Astrocyte (in vitro differentiated cells and primary cell): Measurements from ENCODE around the gene RABEP2. TPM values are rescaled to one million over a fixed set of nuclear protein-coding genes. Genes with fewer than 3 reads are reported as not detected.

Experiments used
- DNase-seq: peaks from one replicate; pipeline ENCODE4 v3.0.0-alpha.2; 2010; ENCODE audit warnings: low read depth
- FAIRE-seq: peaks from 2 replicates; lab custom pipeline; 2011; peaks lifted over from hg19 to GRCh38; lab: Jason Lieb, UNC
- H2AFZ ChIP-seq: 2 replicates; pipeline ENCODE4 v1.6.0; 2012; ENCODE audit warnings: low read depth, low read length, inconsistent platforms
- H3K27ac ChIP-seq: 2 replicates; pipeline ENCODE4 v1.5.1; 2011; ENCODE audit warnings: low read depth, low read length, inconsistent platforms
- H3K27me3 ChIP-seq: 2 replicates; pipeline ENCODE4 v1.6.0; 2011; ENCODE audit warnings: low read length, inconsistent platforms; ENCODE audit not compliant: insufficient read depth
- H3K36me3 ChIP-seq: 2 replicates; pipeline ENCODE4 v1.5.1; 2011; ENCODE audit warnings: low read length, inconsistent platforms; ENCODE audit not compliant: insufficient read depth
- H3K4me1 ChIP-seq: 2 replicates; pipeline ENCODE4 v1.5.1; 2011; ENCODE audit warnings: low read length, inconsistent platforms; ENCODE audit not compliant: insufficient read depth
- H3K4me2 ChIP-seq: 2 replicates; pipeline ENCODE4 v1.6.0; 2012; ENCODE audit warnings: low read length, inconsistent platforms
- H3K4me3 ChIP-seq: 2 replicates; pipeline ENCODE4 v1.5.1; 2011; ENCODE audit warnings: low read depth, mild to moderate bottlenecking, low read length, inconsistent platforms; ENCODE audit not compliant: insufficient read depth
- H3K79me2 ChIP-seq: 2 replicates; pipeline ENCODE4 v1.6.0; 2012; ENCODE audit warnings: mild to moderate bottlenecking, low read length, inconsistent platforms; ENCODE audit not compliant: insufficient read depth
- H3K9ac ChIP-seq: 2 replicates; pipeline ENCODE4 v1.6.0; 2012; ENCODE audit warnings: mild to moderate bottlenecking, low read length, inconsistent platforms
- H3K9me3 ChIP-seq: 2 replicates; pipeline ENCODE4 v1.5.1; 2012; ENCODE audit warnings: low read depth, mild to moderate bottlenecking, low read length, inconsistent platforms; ENCODE audit not compliant: insufficient read depth
- H4K20me1 ChIP-seq: 2 replicates; pipeline ENCODE4 v1.6.0; 2012; ENCODE audit warnings: low read length, inconsistent platforms; ENCODE audit not compliant: insufficient read depth
- H3K27ac Mint-ChIP-seq: one replicate; pipeline ENCODE4 v1.8.0; 2021; ENCODE audit warnings: mild to moderate bottlenecking, mixed read lengths; ENCODE audit not compliant: unreplicated experiment
- H3K27me3 Mint-ChIP-seq: one replicate; pipeline ENCODE4 v1.8.0; 2021; ENCODE audit warnings: low read depth, mixed read lengths; ENCODE audit not compliant: unreplicated experiment
- H3K36me3 Mint-ChIP-seq: one replicate; pipeline ENCODE4 v1.8.0; 2021; ENCODE audit warnings: low read depth, mixed read lengths; ENCODE audit not compliant: unreplicated experiment
- H3K4me1 Mint-ChIP-seq: one replicate; pipeline ENCODE4 v1.8.0; 2021; ENCODE audit warnings: low read depth, mixed read lengths; ENCODE audit not compliant: unreplicated experiment
- H3K4me3 Mint-ChIP-seq: one replicate; pipeline ENCODE4 v1.8.0; 2021; ENCODE audit warnings: mild to moderate bottlenecking, moderate library complexity, mixed read lengths; ENCODE audit not compliant: unreplicated experiment
- H3K9me3 Mint-ChIP-seq: one replicate; pipeline ENCODE4 v1.8.0; 2021; ENCODE audit warnings: mild to moderate bottlenecking, mixed read lengths; ENCODE audit not compliant: unreplicated experiment
- EZH2 ChIP-seq: IDR thresholded peaks from 2 replicates; pipeline ENCODE4 v1.6.1; 2012; ENCODE audit warnings: mild to moderate bottlenecking, low read length, inconsistent platforms; ENCODE audit not compliant: insufficient read depth
- total RNA-seq: library from RNA; stranded (reverse); gene quantifications from 2 replicates; pipeline ENCODE4 v1.2.1, GENCODE V29; 2021
- TF ChIP-seq, protein P1 (sequence below): IDR thresholded peaks from 2 replicates; pipeline ENCODE4 v1.5.1; 2011; ENCODE audit warnings: low read depth, mild to moderate bottlenecking, inconsistent platforms, low read length, moderate library complexity; ENCODE audit not compliant: insufficient read depth

RABEP2 gene
- total RNA-seq, 1 donor from 2014 or later = 19.4 TPM

DNA sequence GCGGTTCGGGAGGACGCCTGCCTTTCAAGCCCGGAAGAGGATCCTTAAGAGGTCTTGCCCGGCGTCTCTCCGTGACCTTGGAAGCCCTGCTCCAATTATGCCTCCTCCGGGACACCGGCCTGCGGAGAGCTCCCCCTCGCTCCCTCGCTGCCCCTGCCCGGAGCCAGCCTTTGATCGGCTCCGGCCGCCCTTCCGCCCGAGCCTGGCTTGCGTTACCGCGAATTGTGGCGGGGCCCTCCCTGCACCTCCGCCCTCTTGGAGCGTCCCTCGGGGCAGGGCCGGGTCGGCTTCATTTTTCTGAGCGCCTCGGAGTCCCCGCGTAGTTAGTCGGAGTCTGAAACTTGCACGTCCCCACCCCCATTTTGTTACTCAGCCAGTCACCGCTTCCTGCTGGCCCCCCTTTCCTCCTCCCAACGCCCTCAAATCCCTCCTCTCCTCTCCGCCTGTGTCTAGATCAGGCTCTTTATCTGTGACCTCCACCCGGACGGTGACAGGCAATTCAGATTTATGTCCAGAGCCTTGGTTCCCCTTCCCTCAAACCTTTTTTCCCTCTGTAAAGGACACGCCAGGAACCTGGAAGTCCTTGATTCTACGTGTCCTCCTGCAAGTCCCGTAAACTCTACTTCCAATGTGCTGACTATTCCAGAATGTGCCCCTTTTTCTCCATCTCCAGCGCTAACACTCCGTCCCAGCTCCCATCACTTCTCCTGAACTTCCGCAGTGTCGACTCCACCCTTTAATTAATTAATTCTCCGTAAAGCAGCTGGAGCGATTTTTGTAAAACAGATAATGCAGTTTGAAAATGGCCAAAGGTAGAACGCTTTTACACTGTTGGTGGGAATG, 569 bp upstream of the RABEP2 start:
- H3K36me3 ChIP-seq = no peaks in the 10 kb centered on the region
- H3K36me3 Mint-ChIP-seq = no peaks in the 10 kb centered on the region
- peak overlapping the region; percentile 99 for H3K27ac Mint-ChIP-seq
- DNase-seq (peak; percentile 66), FAIRE-seq (no peak)
- H3K4me3 ChIP-seq = peak overlapping the region; percentile 79
- peaks cover 12% of the 10 kb centered on the region for H4K20me1 ChIP-seq
- H3K4me3 Mint-ChIP-seq = peak overlapping the region; percentile 92
- no peaks in the 10 kb centered on the region for H3K9me3 Mint-ChIP-seq
- peak overlapping the region; percentile 88 for H3K27ac ChIP-seq
- H2AFZ ChIP-seq = peak overlapping the region; percentile 92
- H3K27me3 Mint-ChIP-seq = no peaks in the 10 kb centered on the region
- no peaks in the 10 kb centered on the region for H3K9me3 ChIP-seq
- peak overlapping the region; percentile 93 for H3K9ac ChIP-seq
- no peaks in the 10 kb centered on the region for H3K27me3 ChIP-seq
- H3K4me1 ChIP-seq = peaks cover 4% of the 10 kb centered on the region
- H3K4me1 Mint-ChIP-seq = peaks cover 6% of the 10 kb centered on the region
- TF ChIP-seq EZH2 = no peak
- TF ChIP-seq, protein P1, sequence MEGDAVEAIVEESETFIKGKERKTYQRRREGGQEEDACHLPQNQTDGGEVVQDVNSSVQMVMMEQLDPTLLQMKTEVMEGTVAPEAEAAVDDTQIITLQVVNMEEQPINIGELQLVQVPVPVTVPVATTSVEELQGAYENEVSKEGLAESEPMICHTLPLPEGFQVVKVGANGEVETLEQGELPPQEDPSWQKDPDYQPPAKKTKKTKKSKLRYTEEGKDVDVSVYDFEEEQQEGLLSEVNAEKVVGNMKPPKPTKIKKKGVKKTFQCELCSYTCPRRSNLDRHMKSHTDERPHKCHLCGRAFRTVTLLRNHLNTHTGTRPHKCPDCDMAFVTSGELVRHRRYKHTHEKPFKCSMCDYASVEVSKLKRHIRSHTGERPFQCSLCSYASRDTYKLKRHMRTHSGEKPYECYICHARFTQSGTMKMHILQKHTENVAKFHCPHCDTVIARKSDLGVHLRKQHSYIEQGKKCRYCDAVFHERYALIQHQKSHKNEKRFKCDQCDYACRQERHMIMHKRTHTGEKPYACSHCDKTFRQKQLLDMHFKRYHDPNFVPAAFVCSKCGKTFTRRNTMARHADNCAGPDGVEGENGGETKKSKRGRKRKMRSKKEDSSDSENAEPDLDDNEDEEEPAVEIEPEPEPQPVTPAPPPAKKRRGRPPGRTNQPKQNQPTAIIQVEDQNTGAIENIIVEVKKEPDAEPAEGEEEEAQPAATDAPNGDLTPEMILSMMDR = no peak
- peaks cover 7% of the 10 kb centered on the region for H3K79me2 ChIP-seq
- H3K4me2 ChIP-seq = peak overlapping the region; percentile 99

DNA sequence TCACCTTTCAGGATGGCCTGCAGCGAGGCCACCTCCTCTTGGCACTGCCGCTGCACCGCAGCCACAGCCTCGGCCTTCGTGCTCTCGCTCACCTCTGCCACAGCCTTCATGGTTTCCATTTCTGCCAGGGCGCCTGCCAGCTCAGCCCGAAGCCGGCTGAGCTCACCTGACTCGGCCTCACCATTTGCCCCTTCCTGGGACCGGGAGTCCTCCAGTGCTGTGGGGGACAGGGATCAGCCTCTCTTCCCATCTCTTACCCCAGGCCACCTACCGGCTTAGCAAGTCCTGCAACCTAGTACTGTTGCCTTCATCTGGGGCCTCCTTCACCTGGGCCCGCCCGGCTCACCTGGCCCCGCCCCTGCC, 658 bp downstream of the RABEP2 start:
- no peaks in the 10 kb centered on the region for H3K9me3 Mint-ChIP-seq
- H3K9ac ChIP-seq = peak overlapping the region; percentile 52
- H3K27me3 ChIP-seq = no peaks in the 10 kb centered on the region
- TF ChIP-seq EZH2 = no peak
- TF ChIP-seq, protein P1 = no peak
- peaks cover 7% of the 10 kb centered on the region for H3K79me2 ChIP-seq
- no peaks in the 10 kb centered on the region for H3K27me3 Mint-ChIP-seq
- H3K4me2 ChIP-seq = peak overlapping the region; percentile 99
- H3K4me1 ChIP-seq = peaks cover 4% of the 10 kb centered on the region
- peak overlapping the region; percentile 26 for H2AFZ ChIP-seq
- no peaks in the 10 kb centered on the region for H3K9me3 ChIP-seq
- no peak for DNase-seq
- peaks cover 12% of the 10 kb centered on the region for H4K20me1 ChIP-seq
- no peak overlapping the region for H3K27ac ChIP-seq
- no peaks in the 10 kb centered on the region for H3K36me3 ChIP-seq
- no peaks in the 10 kb centered on the region for H3K36me3 Mint-ChIP-seq
- H3K4me3 ChIP-seq = peak overlapping the region; percentile 79
- FAIRE-seq = no peak
- H3K4me1 Mint-ChIP-seq = peaks cover 6% of the 10 kb centered on the region
- H3K4me3 Mint-ChIP-seq = peak overlapping the region; percentile 84
- H3K27ac Mint-ChIP-seq = no peak overlapping the region
